Ascending aorta (tissue), 2 donors: Measurements from ENCODE around the gene TM9SF3. TPM values are rescaled to one million over a fixed set of nuclear protein-coding genes. Genes with fewer than 3 reads are reported as not detected.

ENCODE experiments used
- DNase-seq, 2 donors: peaks; one replicate each; pipeline ENCODE4 v3.0.0-alpha.2; 2019; ENCODE audit warnings: low spot score in 2 of 2
- H3K27ac ChIP-seq, 2 donors: fragments of 200-600 bp; sonication (generic); one replicate each; pipeline ENCODE4 v1.5.1; 2016 to 2017; ENCODE audit warnings: mild to moderate bottlenecking in 1 of 2
- H3K27me3 ChIP-seq: fragments of 200-600 bp; sonication (generic); one replicate; pipeline ENCODE4 v1.5.1; 2017
- H3K36me3 ChIP-seq, 2 donors: fragments of 200-600 bp; sonication (generic); one replicate each; pipeline ENCODE4 v1.5.1; 2016
- H3K4me1 ChIP-seq, 2 donors: fragments of 200-600 bp; sonication (generic); one replicate each; pipeline ENCODE4 v1.5.1; 2016 to 2017; ENCODE audit warnings: mild to moderate bottlenecking in 1 of 2
- H3K4me3 ChIP-seq, 2 donors: fragments of 200-600 bp; sonication (generic); one replicate each; pipeline ENCODE4 v1.5.1; 2016 to 2017; ENCODE audit warnings: mild to moderate bottlenecking in 1 of 2
- H3K9me3 ChIP-seq, 2 donors: fragments of 200-600 bp; sonication (generic); one replicate each; pipeline ENCODE4 v1.5.1; 2016
- CTCF ChIP-seq, 3 experiments: fragments of 200-600 bp in 2 of 3; fragments of 450-650 bp in 1 of 3; sonication (generic) in 2 of 3; IDR thresholded peaks; one replicate each; pipeline ENCODE4 v1.5.1; 2016 to 2019; ENCODE audit warnings: antibody characterized with exemption in 3 of 3, mild to moderate bottlenecking in 1 of 3, moderate library complexity in 1 of 3
- intact Hi-C: fragments of 100-400 bp; cut with DNase I; formaldehyde crosslinking; loops from one replicate; pipeline ENCODE4 v1.15.1; 2023
- total RNA-seq: library from RNA; depleted of rRNA; stranded (reverse); fragments of >200 nt; gene quantifications from one replicate; pipeline ENCODE4 v1.1.0, GENCODE V29; 2016

The TM9SF3 gene
- total RNA-seq, 1 donor from 2014 or later = 30.4 TPM

DNA sequence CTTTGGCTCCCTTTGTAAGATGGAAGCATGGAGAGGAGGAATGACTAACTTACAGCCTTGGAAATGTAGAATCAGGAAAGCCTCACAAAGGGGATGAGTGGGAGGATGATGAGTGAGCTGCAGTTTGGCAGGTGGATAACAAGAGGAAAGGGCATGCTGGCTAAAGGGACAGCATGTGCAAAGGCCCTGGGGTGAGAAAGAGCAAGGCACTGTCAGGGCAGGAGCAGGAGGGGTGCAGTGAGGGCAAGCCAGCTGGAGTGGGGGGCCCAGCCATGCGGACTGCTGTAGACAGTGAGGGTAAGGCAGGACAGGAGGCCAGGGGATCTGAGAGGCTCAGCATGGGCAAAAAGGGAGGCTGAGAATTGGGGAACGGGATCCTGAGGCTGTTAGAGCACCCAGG is 93.6 kb downstream of the TM9SF3 start:
- no peaks in the 10 kb centered on the region for H3K4me1 ChIP-seq
- TF ChIP-seq CTCF (IDR thresholded peaks at IDR 0.05) = no peak
- DNase-seq = peak in 1 of 2 donors; percentile 27
- H3K27ac ChIP-seq = no peak overlapping the region
- no peaks in the 10 kb centered on the region for H3K36me3 ChIP-seq
- H3K27me3 ChIP-seq = no peaks in the 10 kb centered on the region
- H3K9me3 ChIP-seq = no peaks in the 10 kb centered on the region
- H3K4me3 ChIP-seq = no peak overlapping the region
- intact Hi-C loops = no loop called here

GRCh38 chr10:96491303-96491702 is 95.5 kb downstream of the TM9SF3 start:
- Histone ChIP-seq H3K4me1 (no peaks in the 10 kb centered on the region), H3K27me3 (no peaks in the 10 kb centered on the region), H3K27ac (no peak overlapping the region), H3K4me3 (no peak overlapping the region), H3K9me3 (no peaks in the 10 kb centered on the region), H3K36me3 (no peaks in the 10 kb centered on the region)
- TF ChIP-seq CTCF (IDR thresholded peaks at IDR 0.05) = no peak
- intact Hi-C loops = no loop called here
- peak in 1 of 2 donors; percentile 12 for DNase-seq

- peak in 1 of 2 donors; percentile 18 for DNase-seq
- Histone ChIP-seq H3K27me3 (no peaks in the 10 kb centered on the region), H3K4me3 (no peak overlapping the region), H3K4me1 (no peaks in the 10 kb centered on the region), H3K9me3 (no peaks in the 10 kb centered on the region), H3K36me3 (no peaks in the 10 kb centered on the region), H3K27ac (no peak overlapping the region)
- intact Hi-C loops = no loop called here
- TF ChIP-seq CTCF (IDR thresholded peaks at IDR 0.05) = no peak
Observed at GRCh38 chr10:96488161-96488935, 98.5 kb downstream of the TM9SF3 start.

GRCh38 chr10:96482815-96483588 is 103.8 kb downstream of the TM9SF3 start:
- no peak overlapping the region for H3K4me3 ChIP-seq
- H3K9me3 ChIP-seq = no peaks in the 10 kb centered on the region
- no peaks in the 10 kb centered on the region for H3K27me3 ChIP-seq
- DNase-seq = no peak
- no peak for TF ChIP-seq CTCF (IDR thresholded peaks at IDR 0.05)
- no peaks in the 10 kb centered on the region for H3K36me3 ChIP-seq
- H3K4me1 ChIP-seq = no peaks in the 10 kb centered on the region
- no peak overlapping the region for H3K27ac ChIP-seq
- intact Hi-C loops = no loop called here

- no peak overlapping the region for H3K27ac ChIP-seq
- no peak for DNase-seq
Observed at GRCh38 chr10:96478355-96478754, 108.5 kb downstream of the TM9SF3 start.

More at GRCh38 chr10:96478355-96478754, 108.5 kb downstream of the TM9SF3 start:
- Histone ChIP-seq H3K4me3 (no peak overlapping the region), H3K4me1 (no peaks in the 10 kb centered on the region), H3K36me3 (no peaks in the 10 kb centered on the region), H3K27me3 (no peaks in the 10 kb centered on the region), H3K9me3 (no peaks in the 10 kb centered on the region)
- intact Hi-C loops = no loop called here
- TF ChIP-seq CTCF (IDR thresholded peaks at IDR 0.05) = no peak
